GM19395 (cell line): ENCODE measurements around the gene OTULIN.

Experiments used
- ATAC-seq: cut with Tn5 transposase; IDR thresholded peaks from one replicate; pipeline ENCODE4 v1.9.1; 2021; ENCODE audit warnings: mild to moderate bottlenecking, moderate library complexity; ENCODE audit not compliant: unreplicated experiment

OTULIN gene

GRCh38 chr5:14738050-14738449, 73.5 kb downstream of the OTULIN start:
- ATAC-seq, result no peak

GRCh38 chr5:14739538-14739937, 75.0 kb downstream of the OTULIN start:
- no peak for ATAC-seq

GRCh38 chr5:14739981-14740380, 75.5 kb downstream of the OTULIN start:
- no peak for ATAC-seq

- no peak for ATAC-seq
These were observed 76.6 kb downstream of the OTULIN start for GRCh38 chr5:14741131-14741530.

GRCh38 chr5:14741801-14742440, 77.4 kb downstream of the OTULIN start:
- no peak for ATAC-seq

- ATAC-seq, result no peak
These were observed 78.0 kb downstream of the OTULIN start for GRCh38 chr5:14742498-14742897.

GRCh38 chr5:14743601-14744295, 79.2 kb downstream of the OTULIN start:
- no peak for ATAC-seq

GRCh38 chr5:14744296-14745187, 80.0 kb downstream of the OTULIN start:
- no peak for ATAC-seq

- ATAC-seq, result no peak
These were observed 80.7 kb downstream of the OTULIN start for GRCh38 chr5:14745188-14745563.

- no peak for ATAC-seq
These were observed 81.2 kb downstream of the OTULIN start for GRCh38 chr5:14745753-14746152.

GRCh38 chr5:14748180-14748900, 83.8 kb downstream of the OTULIN start:
- no peak for ATAC-seq
